ENCODE results near the gene IPO7.

DNA sequence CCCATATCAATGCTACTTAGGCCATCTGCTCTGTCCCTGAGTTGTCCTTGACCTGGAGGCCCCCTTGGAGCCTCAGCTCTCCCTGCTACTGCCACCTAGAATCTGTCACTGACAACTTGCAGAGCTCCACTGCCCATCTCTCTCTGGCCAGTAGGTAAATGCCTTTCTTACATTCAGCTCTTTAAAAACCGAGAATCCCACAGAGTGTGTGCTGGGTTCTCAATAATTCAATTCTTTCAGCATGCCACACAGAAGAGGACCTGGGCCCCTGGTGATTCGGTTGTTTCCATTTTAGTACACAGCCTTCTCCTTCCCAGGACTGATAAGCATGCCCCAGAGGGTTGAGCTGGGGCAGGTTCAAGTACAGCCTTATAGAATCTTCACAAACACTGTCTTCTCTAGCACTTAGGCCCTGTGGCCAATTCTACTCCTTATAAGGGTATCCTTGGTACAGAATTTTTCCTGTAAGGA lies 22.0 kb upstream of the IPO7 start:
- TF ChIP-seq, protein P1, sequence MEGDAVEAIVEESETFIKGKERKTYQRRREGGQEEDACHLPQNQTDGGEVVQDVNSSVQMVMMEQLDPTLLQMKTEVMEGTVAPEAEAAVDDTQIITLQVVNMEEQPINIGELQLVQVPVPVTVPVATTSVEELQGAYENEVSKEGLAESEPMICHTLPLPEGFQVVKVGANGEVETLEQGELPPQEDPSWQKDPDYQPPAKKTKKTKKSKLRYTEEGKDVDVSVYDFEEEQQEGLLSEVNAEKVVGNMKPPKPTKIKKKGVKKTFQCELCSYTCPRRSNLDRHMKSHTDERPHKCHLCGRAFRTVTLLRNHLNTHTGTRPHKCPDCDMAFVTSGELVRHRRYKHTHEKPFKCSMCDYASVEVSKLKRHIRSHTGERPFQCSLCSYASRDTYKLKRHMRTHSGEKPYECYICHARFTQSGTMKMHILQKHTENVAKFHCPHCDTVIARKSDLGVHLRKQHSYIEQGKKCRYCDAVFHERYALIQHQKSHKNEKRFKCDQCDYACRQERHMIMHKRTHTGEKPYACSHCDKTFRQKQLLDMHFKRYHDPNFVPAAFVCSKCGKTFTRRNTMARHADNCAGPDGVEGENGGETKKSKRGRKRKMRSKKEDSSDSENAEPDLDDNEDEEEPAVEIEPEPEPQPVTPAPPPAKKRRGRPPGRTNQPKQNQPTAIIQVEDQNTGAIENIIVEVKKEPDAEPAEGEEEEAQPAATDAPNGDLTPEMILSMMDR (IDR thresholded peaks at IDR 0.05), result no peak
- no peak for TF ChIP-seq POLR2A (IDR thresholded peaks at IDR 0.05)
